Astrocyte (in vitro differentiated cells and primary cell): ENCODE data around the gene MBNL2. TPM values are rescaled to one million over a fixed set of nuclear protein-coding genes. Genes with fewer than 3 reads are reported as not detected.

ENCODE experiments used
- DNase-seq: peaks from one replicate; pipeline ENCODE4 v3.0.0-alpha.2; 2010; ENCODE audit warnings: low read depth
- FAIRE-seq: peaks from 2 replicates; lab custom pipeline; 2011; peaks lifted over from hg19 to GRCh38; lab: Jason Lieb, UNC
- H2AFZ ChIP-seq: 2 replicates; pipeline ENCODE4 v1.6.0; 2012; ENCODE audit warnings: low read depth, low read length, inconsistent platforms
- H3K27ac ChIP-seq: 2 replicates; pipeline ENCODE4 v1.5.1; 2011; ENCODE audit warnings: low read depth, low read length, inconsistent platforms
- H3K27me3 ChIP-seq: 2 replicates; pipeline ENCODE4 v1.6.0; 2011; ENCODE audit warnings: low read length, inconsistent platforms; ENCODE audit not compliant: insufficient read depth
- H3K36me3 ChIP-seq: 2 replicates; pipeline ENCODE4 v1.5.1; 2011; ENCODE audit warnings: low read length, inconsistent platforms; ENCODE audit not compliant: insufficient read depth
- H3K4me1 ChIP-seq: 2 replicates; pipeline ENCODE4 v1.5.1; 2011; ENCODE audit warnings: low read length, inconsistent platforms; ENCODE audit not compliant: insufficient read depth
- H3K4me2 ChIP-seq: 2 replicates; pipeline ENCODE4 v1.6.0; 2012; ENCODE audit warnings: low read length, inconsistent platforms
- H3K4me3 ChIP-seq: 2 replicates; pipeline ENCODE4 v1.5.1; 2011; ENCODE audit warnings: low read depth, mild to moderate bottlenecking, low read length, inconsistent platforms; ENCODE audit not compliant: insufficient read depth
- H3K79me2 ChIP-seq: 2 replicates; pipeline ENCODE4 v1.6.0; 2012; ENCODE audit warnings: mild to moderate bottlenecking, low read length, inconsistent platforms; ENCODE audit not compliant: insufficient read depth
- H3K9ac ChIP-seq: 2 replicates; pipeline ENCODE4 v1.6.0; 2012; ENCODE audit warnings: mild to moderate bottlenecking, low read length, inconsistent platforms
- H3K9me3 ChIP-seq: 2 replicates; pipeline ENCODE4 v1.5.1; 2012; ENCODE audit warnings: low read depth, mild to moderate bottlenecking, low read length, inconsistent platforms; ENCODE audit not compliant: insufficient read depth
- H4K20me1 ChIP-seq: 2 replicates; pipeline ENCODE4 v1.6.0; 2012; ENCODE audit warnings: low read length, inconsistent platforms; ENCODE audit not compliant: insufficient read depth
- H3K27ac Mint-ChIP-seq: one replicate; pipeline ENCODE4 v1.8.0; 2021; ENCODE audit warnings: mild to moderate bottlenecking, mixed read lengths; ENCODE audit not compliant: unreplicated experiment
- H3K27me3 Mint-ChIP-seq: one replicate; pipeline ENCODE4 v1.8.0; 2021; ENCODE audit warnings: low read depth, mixed read lengths; ENCODE audit not compliant: unreplicated experiment
- H3K36me3 Mint-ChIP-seq: one replicate; pipeline ENCODE4 v1.8.0; 2021; ENCODE audit warnings: low read depth, mixed read lengths; ENCODE audit not compliant: unreplicated experiment
- H3K4me1 Mint-ChIP-seq: one replicate; pipeline ENCODE4 v1.8.0; 2021; ENCODE audit warnings: low read depth, mixed read lengths; ENCODE audit not compliant: unreplicated experiment
- H3K4me3 Mint-ChIP-seq: one replicate; pipeline ENCODE4 v1.8.0; 2021; ENCODE audit warnings: mild to moderate bottlenecking, moderate library complexity, mixed read lengths; ENCODE audit not compliant: unreplicated experiment
- H3K9me3 Mint-ChIP-seq: one replicate; pipeline ENCODE4 v1.8.0; 2021; ENCODE audit warnings: mild to moderate bottlenecking, mixed read lengths; ENCODE audit not compliant: unreplicated experiment
- CTCF ChIP-seq: IDR thresholded peaks from 2 replicates; pipeline ENCODE4 v1.5.1; 2011; ENCODE audit warnings: low read depth, mild to moderate bottlenecking, inconsistent platforms, low read length, moderate library complexity; ENCODE audit not compliant: insufficient read depth
- EZH2 ChIP-seq: IDR thresholded peaks from 2 replicates; pipeline ENCODE4 v1.6.1; 2012; ENCODE audit warnings: mild to moderate bottlenecking, low read length, inconsistent platforms; ENCODE audit not compliant: insufficient read depth
- total RNA-seq: library from RNA; stranded (reverse); gene quantifications from 2 replicates; pipeline ENCODE4 v1.2.1, GENCODE V29; 2021

The MBNL2 gene
- total RNA-seq, 1 donor from 2014 or later = 66.5 TPM

GRCh38 chr13:97329331-97329730 is 107.2 kb downstream of the MBNL2 start:
- Mint-ChIP-seq H3K4me1 (peaks cover 41% of the 10 kb centered on the region), H3K9me3 (no peaks in the 10 kb centered on the region), H3K36me3 (peaks cover 9% of the 10 kb centered on the region), H3K27me3 (no peaks in the 10 kb centered on the region), H3K27ac (peak overlapping the region; percentile 95), H3K4me3 (no peak overlapping the region)
- Histone ChIP-seq H3K4me3 (no peak overlapping the region), H2AFZ (no peak overlapping the region), H3K27me3 (no peaks in the 10 kb centered on the region), H4K20me1 (peaks cover 16% of the 10 kb centered on the region), H3K4me2 (no peak overlapping the region), H3K36me3 (peaks cover 4% of the 10 kb centered on the region), H3K79me2 (peaks cover 45% of the 10 kb centered on the region), H3K9ac (no peak overlapping the region), H3K9me3 (no peaks in the 10 kb centered on the region), H3K27ac (no peak overlapping the region), H3K4me1 (peaks cover 17% of the 10 kb centered on the region)
- no peak for TF ChIP-seq CTCF
- no peak for TF ChIP-seq EZH2
- DNase-seq (peak; percentile 21), FAIRE-seq (no peak)

DNA sequence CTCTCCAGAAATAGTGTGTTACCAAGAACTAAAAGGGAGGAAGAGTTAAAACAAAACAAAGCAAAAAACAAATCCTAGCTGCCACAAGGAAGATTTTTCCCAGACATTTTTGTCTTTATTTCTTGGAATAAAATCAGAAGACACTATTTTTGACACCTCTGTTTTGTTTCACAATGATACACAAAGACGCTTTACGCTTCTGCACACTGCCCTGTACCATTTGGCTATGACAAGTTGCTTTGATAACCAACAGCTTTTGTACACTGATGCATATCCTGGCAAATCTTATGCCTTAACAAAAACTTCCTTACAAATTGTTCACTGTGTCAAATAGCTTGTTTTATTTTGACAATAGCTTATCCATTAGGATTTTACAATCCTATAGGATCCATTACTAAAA is 108.3 kb downstream of the MBNL2 start:
- no peak overlapping the region for H3K27ac ChIP-seq
- H3K79me2 ChIP-seq = peaks cover 41% of the 10 kb centered on the region
- H3K4me2 ChIP-seq = no peak overlapping the region
- no peak overlapping the region for H2AFZ ChIP-seq
- Mint-ChIP-seq H3K27ac (no peak overlapping the region), H3K4me1 (peaks cover 44% of the 10 kb centered on the region), H3K4me3 (no peak overlapping the region), H3K9me3 (no peaks in the 10 kb centered on the region), H3K27me3 (no peaks in the 10 kb centered on the region), H3K36me3 (peaks cover 8% of the 10 kb centered on the region)
- no peaks in the 10 kb centered on the region for H3K27me3 ChIP-seq
- TF ChIP-seq CTCF (no peak), EZH2 (no peak)
- no peak for DNase-seq
- H3K4me1 ChIP-seq = peaks cover 17% of the 10 kb centered on the region
- H3K36me3 ChIP-seq = peaks cover 4% of the 10 kb centered on the region
- H3K4me3 ChIP-seq = no peak overlapping the region
- H3K9ac ChIP-seq = no peak overlapping the region
- peaks cover 16% of the 10 kb centered on the region for H4K20me1 ChIP-seq
- H3K9me3 ChIP-seq = no peaks in the 10 kb centered on the region
- FAIRE-seq = no peak

- H4K20me1 ChIP-seq = peaks cover 12% of the 10 kb centered on the region
- Mint-ChIP-seq H3K9me3 (no peaks in the 10 kb centered on the region), H3K4me1 (peaks cover 36% of the 10 kb centered on the region), H3K36me3 (peaks cover 15% of the 10 kb centered on the region), H3K27ac (no peak overlapping the region), H3K27me3 (no peaks in the 10 kb centered on the region), H3K4me3 (no peak overlapping the region)
- no peak overlapping the region for H2AFZ ChIP-seq
- no peak for DNase-seq
- no peaks in the 10 kb centered on the region for H3K27me3 ChIP-seq
- no peak for FAIRE-seq
- H3K4me2 ChIP-seq = no peak overlapping the region
- TF ChIP-seq EZH2 = no peak
- no peak for TF ChIP-seq CTCF
- H3K36me3 ChIP-seq = peaks cover 13% of the 10 kb centered on the region
- no peaks in the 10 kb centered on the region for H3K9me3 ChIP-seq
- no peak overlapping the region for H3K4me3 ChIP-seq
- peaks cover 10% of the 10 kb centered on the region for H3K4me1 ChIP-seq
- H3K79me2 ChIP-seq = peaks cover 22% of the 10 kb centered on the region
- no peak overlapping the region for H3K9ac ChIP-seq
- no peak overlapping the region for H3K27ac ChIP-seq
Observed at GRCh38 chr13:97332742-97333141, 110.6 kb downstream of the MBNL2 start.
